K562 (cell line): ENCODE results near the gene SOCS3. TPM values are rescaled to one million over a fixed set of nuclear protein-coding genes. Genes with fewer than 3 reads are reported as not detected.
A peak's percentile ranks its signal among the peaks of the same experiment; 100 is the strongest.

Experiments
- E2F3 ChIP-seq: fragments of 250-450 bp; sonication (Bioruptor Pico); IDR thresholded peaks from 2 replicates; pipeline ENCODE4 v1.4.0; 2020; ENCODE audit warnings: mild to moderate bottlenecking
- MCM3 ChIP-seq: fragments of 450-650 bp; IDR thresholded peaks from 2 replicates; pipeline ENCODE4 v1.6.1; 2016
- NFE2L1 ChIP-seq: fragments of 450-650 bp; IDR thresholded peaks from 2 replicates; pipeline ENCODE4 v1.6.1; 2016; ENCODE audit warnings: missing genetic modification characterization, low read depth, mild to moderate bottlenecking, missing compliant biosample characterization, moderate library complexity, borderline replicate concordance
- NKRF ChIP-seq: fragments of 450-650 bp; IDR thresholded peaks from 2 replicates; pipeline ENCODE4 v1.6.1; 2016; ENCODE audit warnings: borderline replicate concordance
- POLR2B ChIP-seq: fragments of 450-650 bp; IDR thresholded peaks from 2 replicates; pipeline ENCODE4 v1.6.1; 2018; ENCODE audit warnings: low read depth; ENCODE audit not compliant: partially characterized antibody
- SFPQ ChIP-seq: fragments of 200-400 bp; formaldehyde crosslinking; IDR thresholded peaks from 2 replicates; pipeline ENCODE4 v1.6.1; 2017; ENCODE audit warnings: mild to moderate bottlenecking, low read depth, low read length, moderate library complexity
- THRAP3 ChIP-seq: fragments of 450-650 bp; IDR thresholded peaks from 2 replicates; pipeline ENCODE4 v1.6.1; 2016; ENCODE audit warnings: mild to moderate bottlenecking, inconsistent platforms, borderline replicate concordance
- THRB ChIP-seq: fragments of 450-650 bp; formaldehyde crosslinking; conservative IDR thresholded peaks from 2 replicates; pipeline ENCODE4 v1.4.0; 2022; ENCODE audit warnings: mild to moderate bottlenecking, missing genetic modification characterization
- ZBTB7A ChIP-seq: IDR thresholded peaks from 2 replicates; pipeline ENCODE4 v1.6.1; 2011; ENCODE audit warnings: low read depth, mild to moderate bottlenecking, low read length, moderate library complexity, borderline replicate concordance; ENCODE audit not compliant: control insufficient read depth
- ZFX ChIP-seq: sonication (generic); formaldehyde crosslinking; IDR thresholded peaks from 2 replicates; pipeline ENCODE4 v1.8.0; 2022; ENCODE audit warnings: mild to moderate bottlenecking, missing genetic modification reagents, moderate library complexity
- ZNF511 ChIP-seq: sonication (generic); formaldehyde crosslinking; IDR thresholded peaks from 2 replicates; pipeline ENCODE4 v1.8.0; 2022; ENCODE audit warnings: mild to moderate bottlenecking, missing genetic modification reagents
- ZNF589 ChIP-seq: fragments of 200-800 bp; sonication (Bioruptor generic); IDR thresholded peaks from 2 replicates; pipeline ENCODE4 v1.6.1; 2016; ENCODE audit warnings: low read depth, missing genetic modification characterization, missing compliant biosample characterization
- ZNF609 ChIP-seq: sonication (generic); formaldehyde crosslinking; IDR thresholded peaks from 2 replicates; pipeline ENCODE4 v1.8.1; 2023; ENCODE audit warnings: missing genetic modification reagents, mild to moderate bottlenecking, borderline replicate concordance
- ZNF644 ChIP-seq: fragments of 200-800 bp; sonication (Bioruptor generic); IDR thresholded peaks from 2 replicates; pipeline ENCODE4 v1.6.1; 2016; ENCODE audit warnings: low read depth, missing genetic modification characterization, missing compliant biosample characterization
- polyA plus RNA-seq, 8 experiments: library from polyadenylated mRNA; depleted of rRNA in 4 of 8; stranded (reverse) in 5 of 8; unstranded in 3 of 8; fragments of >200 nt; fragmentation: Nextera tagmentation in 2 of 8; fragmentation: Illumina TruSeq in 1 of 8; extraction: Ambion mirVana in 2 of 8; extraction: Trizol in 1 of 8; gene quantifications; 2 replicates each; pipeline versions ENCODE4 v1.2.1 to v1.2.3, GENCODE V29; 2011 to 2014; ENCODE audit warnings: inconsistent platforms in 1 of 8, missing spikeins in 1 of 8
- total RNA-seq, 7 experiments: library from RNA; depleted of rRNA in 6 of 7; stranded (reverse); fragments of >200 nt in 6 of 7; fragmentation: Illumina TruSeq in 2 of 7; extraction: Trizol in 2 of 7; gene quantifications; 2 replicates each; pipeline versions ENCODE4 v1.2.1 to v1.2.3, GENCODE V29; 2011 to 2021; ENCODE audit warnings: low replicate concordance in 1 of 7

SOCS3 gene
- total and polyA plus RNA-seq, 9 of the 15 experiments (the other 6 are each of a cell fraction or from before 2014, with no cell fraction given) = 0.56 to 38.9 (median 13.7) TPM

GRCh38 chr17:78346605-78347250, 13.1 kb downstream of the SOCS3 start (continued):
- TF ChIP-seq ZNF609 (CRISPR knock-in tag) (no peak), POLR2B (no peak), ZBTB7A (no peak), NFE2L1 (no peak), THRAP3 (0 out of 2 replicates have a peak, but pooled peaks have one; percentile 84), ZNF589 (CRISPR knock-in tag) (no peak), THRB (CRISPR knock-in tag) (0 out of 2 replicates have a peak, but pooled peaks have one; percentile 35), MCM3 (no peak), NKRF (0 out of 2 replicates have a peak, but pooled peaks have one; percentile 48), ZNF511 (no peak), SFPQ (no peak), E2F3 (CRISPR knock-in tag) (no peak), ZFX (no peak), ZNF644 (no peak)
